Measurements from ENCODE around the gene TWF2.

Gene TWF2

GRCh38 chr3:52242039-52242438 is 3.1 kb upstream of the TWF2 start:
- TF ChIP-seq, protein P1, sequence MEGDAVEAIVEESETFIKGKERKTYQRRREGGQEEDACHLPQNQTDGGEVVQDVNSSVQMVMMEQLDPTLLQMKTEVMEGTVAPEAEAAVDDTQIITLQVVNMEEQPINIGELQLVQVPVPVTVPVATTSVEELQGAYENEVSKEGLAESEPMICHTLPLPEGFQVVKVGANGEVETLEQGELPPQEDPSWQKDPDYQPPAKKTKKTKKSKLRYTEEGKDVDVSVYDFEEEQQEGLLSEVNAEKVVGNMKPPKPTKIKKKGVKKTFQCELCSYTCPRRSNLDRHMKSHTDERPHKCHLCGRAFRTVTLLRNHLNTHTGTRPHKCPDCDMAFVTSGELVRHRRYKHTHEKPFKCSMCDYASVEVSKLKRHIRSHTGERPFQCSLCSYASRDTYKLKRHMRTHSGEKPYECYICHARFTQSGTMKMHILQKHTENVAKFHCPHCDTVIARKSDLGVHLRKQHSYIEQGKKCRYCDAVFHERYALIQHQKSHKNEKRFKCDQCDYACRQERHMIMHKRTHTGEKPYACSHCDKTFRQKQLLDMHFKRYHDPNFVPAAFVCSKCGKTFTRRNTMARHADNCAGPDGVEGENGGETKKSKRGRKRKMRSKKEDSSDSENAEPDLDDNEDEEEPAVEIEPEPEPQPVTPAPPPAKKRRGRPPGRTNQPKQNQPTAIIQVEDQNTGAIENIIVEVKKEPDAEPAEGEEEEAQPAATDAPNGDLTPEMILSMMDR (IDR thresholded peaks at IDR 0.05; ENCODE audit: insufficient read depth, low read length, missing control alignments) = no peak
- ChIA-PET CTCF (interaction anchor here (0.6 to 14.4 kb wide), 4 partner anchors 11 to 37 kb away, joined by 3 to 336 read pairs (median 3); partner anchors contain the start of gene TLR9), POLR2A (no interaction called here)
- no peak overlapping the region for H3K4me3 ChIP-seq (ENCODE audit: low read depth, low read length)
- DNase-seq (ENCODE audit: low read depth, low spot score) = no peak

GRCh38 chr3:52240886-52241370 is 2.0 kb upstream of the TWF2 start:
- POLR2A ChIA-PET = interaction anchor here (1.3 to 1.6 kb wide), 3 partner anchors 8 to 37 kb away, joined by 3 to 10 read pairs (median 4); partner anchors contain the start of gene WDR82
- H3K4me3 ChIP-seq (ENCODE audit: low read depth, low read length) = no peak overlapping the region
- DNase-seq (ENCODE audit: low read depth, low spot score) = no peak
- TF ChIP-seq, protein P1 (IDR thresholded peaks at IDR 0.05; ENCODE audit: insufficient read depth, low read length, missing control alignments) = no peak
- CTCF ChIA-PET = interaction anchor here (1.0 to 14.4 kb wide), 6 partner anchors 10 to 188 kb away, joined by 3 to 336 read pairs (median 4); partner anchors contain the start of gene TLR9

DNA sequence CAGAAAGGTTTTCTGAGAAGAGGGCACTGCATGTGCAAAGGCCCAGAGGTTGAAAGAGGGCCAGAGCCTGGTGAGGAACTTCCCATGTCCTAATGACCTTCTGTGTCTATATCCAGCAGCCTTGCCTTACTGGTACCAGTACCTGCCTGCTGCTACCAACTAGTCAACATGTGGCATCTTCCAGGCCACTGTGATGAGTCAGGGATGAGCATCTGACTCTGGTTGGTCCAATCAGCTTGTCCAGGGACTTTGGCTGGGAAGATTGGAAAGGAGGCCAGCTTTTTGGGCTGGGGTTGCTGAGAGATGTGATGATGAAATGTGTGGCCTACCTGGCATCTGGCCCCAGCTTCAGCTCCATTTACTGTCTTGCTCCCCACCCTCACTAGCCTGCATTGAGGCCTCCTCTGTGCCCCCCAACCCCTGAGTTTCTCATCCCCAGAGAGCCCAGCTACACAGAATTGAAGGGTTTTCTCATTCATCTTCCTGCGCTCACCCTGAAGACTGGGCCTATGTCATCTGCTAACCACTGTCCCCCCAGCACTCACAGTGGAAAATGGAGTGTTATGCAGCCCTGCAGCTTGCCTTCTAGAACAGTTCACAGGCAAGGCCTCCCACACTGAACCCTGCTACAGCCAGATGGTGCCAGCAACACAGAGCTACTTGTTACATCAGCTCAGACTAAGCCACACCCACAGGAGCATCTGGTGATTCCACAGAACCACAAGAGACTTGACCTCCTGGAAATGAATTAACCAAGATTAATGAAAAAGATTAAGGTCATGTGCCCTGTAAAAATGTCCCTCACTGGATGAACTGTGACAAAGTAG is 1.3 kb upstream of the TWF2 start:
- TF ChIP-seq, protein P1 (IDR thresholded peaks at IDR 0.05; ENCODE audit: insufficient read depth, low read length, missing control alignments) = no peak
- ChIA-PET CTCF (interaction anchor here (0.6 to 14.4 kb wide), 7 partner anchors 9 to 187 kb away, joined by 3 to 336 read pairs (median 5); partner anchors contain the start of gene TLR9), POLR2A (interaction anchor here (0.8 to 1.6 kb wide), 5 partner anchors 8 to 38 kb away, joined by 3 to 10 read pairs (median 3); partner anchors contain the start of gene WDR82)
- peak overlapping the region; percentile 95 for H3K4me3 ChIP-seq (ENCODE audit: low read depth, low read length)
- DNase-seq (ENCODE audit: low read depth, low spot score) = peak; percentile 72

- POLR2A ChIA-PET = interaction anchor here (1.5 kb wide), 2 partner anchors 20 to 182 kb away, joined by 4 to 5 read pairs; partner anchors contain the start of gene DUSP7
- CTCF ChIA-PET = interaction anchor here (0.8 to 14.4 kb wide), 5 partner anchors 11 to 101 kb away, joined by 3 to 336 read pairs (median 3); partner anchors contain the start of gene TLR9
- TF ChIP-seq, protein P1 (IDR thresholded peaks at IDR 0.05; ENCODE audit: insufficient read depth, low read length, missing control alignments) = no peak
- peak overlapping the region; percentile 95 for H3K4me3 ChIP-seq (ENCODE audit: low read depth, low read length)
- no peak for DNase-seq (ENCODE audit: low read depth, low spot score)
Observed at GRCh38 chr3:52238193-52238760, 681 bp downstream of the TWF2 start.

DNA sequence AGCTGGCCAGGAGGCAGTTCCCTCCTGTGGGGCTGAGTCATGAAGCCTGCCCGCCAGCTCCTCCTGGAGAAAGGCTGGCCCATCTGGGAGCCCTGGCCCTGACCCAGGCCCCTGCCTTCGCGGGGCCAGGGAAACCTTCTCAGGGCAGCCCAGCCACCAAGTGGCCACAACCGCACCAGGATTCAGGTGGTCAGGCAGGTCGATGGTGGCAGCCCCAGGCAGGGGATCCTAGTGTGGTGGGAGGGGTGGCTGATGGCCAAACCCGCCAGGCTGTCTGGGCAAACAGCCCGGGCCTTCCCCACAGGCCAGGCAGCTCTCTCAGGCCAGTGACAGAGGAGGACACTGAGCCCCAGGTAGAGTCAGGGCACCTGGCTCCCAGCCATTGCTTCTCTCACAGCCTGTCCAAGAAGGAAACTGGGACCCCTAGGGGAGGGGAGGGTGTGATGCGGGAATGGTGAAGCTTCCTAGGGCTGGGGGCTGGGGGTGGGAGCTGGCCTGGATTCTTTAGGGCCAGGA is 1.2 kb downstream of the TWF2 start:
- peak overlapping the region; percentile 95 for H3K4me3 ChIP-seq (ENCODE audit: low read depth, low read length)
- TF ChIP-seq, protein P1 (IDR thresholded peaks at IDR 0.05; ENCODE audit: insufficient read depth, low read length, missing control alignments) = no peak
- DNase-seq (ENCODE audit: low read depth, low spot score) = peak; percentile 59
- CTCF ChIA-PET = interaction anchor here (0.8 to 14.4 kb wide), 7 partner anchors 10 to 101 kb away, joined by 3 to 336 read pairs (median 3); partner anchors contain the start of gene TLR9
- POLR2A ChIA-PET = interaction anchor here (0.6 to 1.9 kb wide), 7 partner anchors 8 to 182 kb away, joined by 3 to 8 read pairs (median 4); partner anchors contain the start of genes DUSP7 and PPM1M

Measured in AG04449 (cell line).